HEK293 (cell line): Measurements from ENCODE around the gene NUDT8.

Experiments
- ZNF266 ChIP-seq: fragments of 450-650 bp; formaldehyde crosslinking; IDR thresholded peaks from 2 replicates; pipeline ENCODE4 v1.5.1; 2016; ENCODE audit warnings: missing biosample characterization, missing genetic modification characterization, low read depth
- ZNF544 ChIP-seq: fragments of 450-650 bp; formaldehyde crosslinking; IDR thresholded peaks from 2 replicates; pipeline ENCODE4 v1.5.0; 2017; ENCODE audit warnings: missing biosample characterization, missing genetic modification characterization

- no peak for TF ChIP-seq ZNF544 (tag by site-specific recombination)
- TF ChIP-seq ZNF266 (tag by site-specific recombination): no peak
Measured at GRCh38 chr11:67584881-67585873, 44.6 kb downstream of the NUDT8 start.
